Measurements from ENCODE around the gene SLC9A8.

- no peak for TF ChIP-seq TAF1 (IDR thresholded peaks at IDR 0.05; ENCODE audit: low read depth)
- TF ChIP-seq FOXM1 (IDR thresholded peaks at IDR 0.05; ENCODE audit: borderline replicate concordance, low read depth): no peak
- TF ChIP-seq RAD21 (IDR thresholded peaks at IDR 0.05; ENCODE audit: low read depth): no peak
Observed at GRCh38 chr20:49794336-49795134, 18.1 kb upstream of the SLC9A8 start.

Data from Ishikawa (cell line).